GM10847 (cell line): ENCODE data around the gene C11orf86.

Source experiments
- POLR2A ChIP-seq: IDR thresholded peaks from 2 replicates; pipeline ENCODE4 v1.6.1; 2011; ENCODE audit not compliant: insufficient read length; ENCODE audit errors: extremely low read depth

The C11orf86 gene, protein sequence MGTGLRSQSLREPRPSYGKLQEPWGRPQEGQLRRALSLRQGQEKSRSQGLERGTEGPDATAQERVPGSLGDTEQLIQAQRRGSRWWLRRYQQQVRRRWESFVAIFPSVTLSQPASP

DNA sequence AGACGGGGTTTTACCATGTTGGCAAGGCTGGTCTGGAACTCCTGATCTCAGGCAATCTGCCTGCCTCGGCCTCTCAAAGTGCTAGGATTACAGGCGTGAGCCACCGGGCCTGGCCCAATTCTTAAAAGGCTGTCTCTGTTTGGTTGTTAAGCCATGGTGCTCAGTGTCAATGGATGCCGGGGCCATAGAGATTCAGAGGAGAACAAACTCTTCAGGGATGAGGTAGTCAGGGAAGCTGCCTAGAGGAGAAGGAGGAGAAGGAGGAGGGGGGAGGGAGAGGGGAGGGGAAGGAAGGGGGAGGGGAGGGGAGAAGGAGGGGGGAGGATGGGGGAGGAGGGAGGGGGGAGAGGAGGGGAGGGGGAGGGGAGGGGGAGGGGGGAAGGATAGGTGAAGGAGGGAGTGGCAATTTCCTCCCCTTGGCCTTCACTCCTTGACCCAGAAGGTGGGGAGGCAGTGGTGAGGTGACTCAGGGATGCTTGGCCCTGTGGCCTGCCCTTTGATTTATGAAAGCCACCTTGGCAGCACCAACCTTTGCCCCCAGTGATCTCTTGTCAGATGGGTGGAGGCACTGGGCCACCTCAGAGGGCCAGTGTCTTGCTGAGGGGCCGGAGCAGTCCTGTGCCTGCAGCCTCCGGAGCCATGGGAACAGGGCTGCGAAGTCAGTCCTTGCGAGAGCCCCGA is at the start of gene C11orf86:
Gene C11orf86 (plus strand): TSS at position 581 of the 681 bp plus-strand sequence. CDS start 59 bp downstream, at position 640.
- TF ChIP-seq POLR2A: no peak

DNA sequence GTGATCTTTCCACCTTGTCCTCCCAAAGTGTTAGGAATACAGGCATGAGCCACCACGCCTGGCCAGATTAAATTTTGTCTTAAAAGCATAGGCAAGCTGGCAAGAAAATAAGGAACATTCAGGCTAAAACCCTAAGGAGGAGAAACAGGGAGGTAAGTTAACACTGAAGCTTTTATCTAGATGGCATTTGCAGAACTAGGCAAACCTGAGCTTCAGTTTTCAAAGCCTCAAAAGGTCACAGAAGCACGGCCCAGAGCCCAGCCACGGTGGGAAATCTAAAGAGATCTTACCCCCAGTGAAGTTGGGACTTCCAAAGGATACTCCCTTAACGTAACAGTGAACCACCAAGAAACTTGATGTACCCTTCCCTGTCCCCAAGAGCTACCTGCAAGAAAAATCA is 45.4 kb upstream of the C11orf86 start:
- TF ChIP-seq POLR2A: no peak

DNA sequence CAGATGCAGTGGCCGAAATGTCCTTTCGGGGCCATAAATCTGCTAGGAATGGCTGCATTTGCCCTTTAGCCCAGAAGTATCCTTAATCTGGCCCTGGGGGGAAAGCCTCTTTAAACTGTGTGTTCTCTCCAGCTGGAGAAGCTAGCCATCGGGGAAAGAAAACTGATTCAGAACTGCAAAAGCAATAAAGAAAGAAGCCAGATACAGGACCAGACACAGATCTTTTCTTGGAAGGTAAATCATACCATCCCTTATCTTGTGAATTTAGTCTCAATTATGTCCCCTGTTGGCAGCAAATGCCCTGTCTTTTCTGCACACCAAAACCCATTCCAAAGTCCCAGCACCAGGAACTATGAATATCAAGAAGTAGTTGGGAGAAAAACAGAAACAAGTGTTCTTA is 42.6 kb upstream of the C11orf86 start:
- TF ChIP-seq POLR2A: no peak

DNA sequence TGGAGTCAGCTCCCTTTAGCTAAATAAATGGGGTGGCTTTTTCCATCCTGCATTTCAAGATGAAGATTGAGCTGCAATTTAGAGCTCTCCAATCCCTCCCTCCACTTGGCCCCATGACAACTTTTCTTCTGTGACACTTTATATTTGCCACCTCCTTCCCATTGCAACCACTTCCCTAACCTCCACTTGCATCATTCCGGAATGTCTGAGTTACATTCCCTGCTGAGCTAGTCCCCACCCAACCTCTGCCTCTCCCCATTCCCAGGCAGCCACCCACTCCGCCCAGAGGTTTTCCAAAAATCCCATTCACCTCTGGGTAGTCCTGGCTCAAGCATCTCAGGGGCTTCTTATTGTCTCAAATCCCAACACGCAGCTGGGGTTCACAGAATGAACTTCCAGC is 41.6 kb upstream of the C11orf86 start:
- no peak for TF ChIP-seq POLR2A

DNA sequence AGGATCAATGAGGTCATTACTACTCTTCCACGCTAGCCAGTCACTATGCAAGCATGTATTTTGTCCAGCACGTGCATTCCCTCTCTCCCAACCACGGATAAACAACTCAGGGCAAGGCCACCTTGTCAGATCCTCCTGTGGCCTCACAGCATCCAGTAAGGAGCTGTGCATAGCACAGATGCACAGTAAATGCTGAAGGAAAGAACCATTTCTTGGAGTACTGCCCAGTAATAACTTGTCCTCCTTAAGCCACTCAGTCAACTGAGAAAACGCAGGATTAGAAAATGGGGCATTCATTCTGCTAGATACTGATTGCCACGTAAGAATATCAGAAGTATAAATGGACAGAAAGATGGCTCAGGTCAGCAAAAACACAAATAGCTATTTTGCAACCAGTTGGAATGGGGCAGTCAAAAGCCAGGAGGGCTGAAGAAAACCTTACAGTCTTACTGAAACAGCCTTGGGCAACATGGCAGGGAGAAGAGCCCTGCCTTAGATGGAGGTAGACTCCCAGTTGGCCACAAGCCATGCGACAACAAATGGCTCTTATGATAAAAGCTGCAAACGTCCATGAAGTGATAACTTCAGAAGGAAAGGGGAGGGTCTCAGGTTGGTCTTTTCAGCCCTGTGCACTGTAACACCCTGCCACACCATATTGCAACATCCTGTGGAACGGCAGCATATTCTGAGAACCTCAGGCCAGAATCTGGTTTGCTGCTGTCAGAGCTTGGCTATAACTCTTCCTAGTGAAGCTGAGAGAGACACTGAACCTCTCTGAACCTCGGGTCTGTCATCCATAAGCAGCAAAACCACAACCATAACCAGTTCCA is 39.9 kb upstream of the C11orf86 start:
- TF ChIP-seq POLR2A: no peak

DNA sequence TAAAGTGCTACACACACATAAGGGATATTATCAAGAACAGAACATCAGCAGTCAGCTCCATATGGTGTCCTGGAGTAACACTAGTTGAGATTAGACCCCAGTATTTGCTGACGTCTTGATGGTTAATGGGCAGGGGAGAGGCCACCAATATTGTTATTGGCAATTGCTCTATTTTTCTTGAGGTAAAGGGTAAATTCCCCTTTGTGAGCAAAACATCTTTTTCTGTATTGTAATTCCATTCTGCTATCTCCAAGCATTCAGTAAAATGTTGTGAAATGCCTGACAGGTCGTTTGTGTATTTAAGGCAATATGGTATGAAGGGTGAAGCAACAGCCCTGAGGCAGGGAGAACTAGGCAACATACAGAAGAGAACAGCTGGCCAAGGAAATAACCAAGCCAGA is 38.8 kb upstream of the C11orf86 start:
- TF ChIP-seq POLR2A: no peak

DNA sequence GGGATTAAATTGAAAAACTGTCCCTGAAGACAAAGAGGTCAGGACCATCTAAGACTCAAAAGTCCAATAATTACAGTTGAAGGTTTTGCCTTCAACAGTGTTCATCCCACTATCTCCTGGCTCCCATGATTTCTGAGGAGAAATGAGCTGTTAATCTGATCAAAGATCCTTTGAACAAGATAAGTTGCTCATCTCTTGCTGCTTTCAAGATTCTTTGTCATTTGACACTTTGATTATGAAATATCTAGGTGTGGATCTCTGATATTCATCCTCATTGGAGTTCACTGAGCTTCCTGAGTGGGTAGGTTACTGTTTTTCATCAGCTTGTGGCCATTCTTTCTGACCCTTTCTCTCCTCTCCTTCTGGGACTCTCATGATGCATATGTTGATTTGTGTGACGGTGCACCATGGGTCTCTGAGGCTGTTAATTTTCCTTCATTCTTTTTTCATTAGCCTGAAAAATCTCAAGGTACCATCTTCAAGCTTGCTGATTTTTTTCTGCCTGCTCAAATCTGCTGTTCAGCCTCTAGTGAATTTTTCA is 37.8 kb upstream of the C11orf86 start:
- TF ChIP-seq POLR2A: no peak

DNA sequence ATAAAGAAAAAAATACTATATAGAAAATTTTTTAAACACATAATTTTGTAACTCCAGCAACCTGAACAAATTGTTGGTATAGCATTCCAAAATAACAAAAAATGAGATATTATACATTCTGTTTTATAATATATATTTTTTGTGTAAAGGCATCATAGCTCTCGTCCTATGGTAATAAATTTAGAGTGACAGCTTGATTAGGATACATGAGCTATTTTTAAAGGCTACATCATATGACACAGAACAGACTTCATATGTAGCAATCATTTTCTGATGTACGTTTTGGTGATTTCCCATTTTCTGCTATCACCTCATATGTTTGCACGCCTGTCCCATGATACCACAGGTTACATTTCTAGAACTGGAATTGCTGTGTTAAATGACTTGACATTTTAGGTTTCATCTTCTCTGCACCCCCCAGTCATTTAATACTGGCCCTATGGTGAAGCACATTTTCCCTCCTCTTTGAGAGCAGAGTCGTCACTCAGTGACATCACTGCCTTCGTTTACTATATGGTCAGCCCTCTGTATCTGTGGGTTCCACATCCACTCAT is 36.4 kb upstream of the C11orf86 start:
- no peak for TF ChIP-seq POLR2A

DNA sequence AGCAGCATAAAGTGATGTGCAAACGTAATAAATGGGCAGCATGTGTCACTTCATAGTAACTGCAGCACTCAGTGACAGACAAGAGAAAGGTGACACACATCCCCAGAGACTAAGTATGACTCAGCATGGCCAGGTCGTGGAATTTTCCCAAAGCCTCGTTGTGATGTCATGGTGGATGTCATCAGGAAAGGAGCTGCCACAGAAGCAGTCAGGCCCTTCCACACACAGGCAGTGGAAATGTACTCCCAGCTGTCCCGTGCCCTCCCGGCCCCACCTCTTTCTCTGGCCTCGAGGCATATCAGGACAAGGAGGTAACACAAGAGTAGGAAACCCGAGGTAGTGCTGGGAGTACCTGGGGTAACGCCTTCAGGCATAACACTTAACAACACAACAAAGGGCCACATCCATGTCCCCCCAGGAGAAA is 25.0 kb upstream of the C11orf86 start:
- no peak for TF ChIP-seq POLR2A

DNA sequence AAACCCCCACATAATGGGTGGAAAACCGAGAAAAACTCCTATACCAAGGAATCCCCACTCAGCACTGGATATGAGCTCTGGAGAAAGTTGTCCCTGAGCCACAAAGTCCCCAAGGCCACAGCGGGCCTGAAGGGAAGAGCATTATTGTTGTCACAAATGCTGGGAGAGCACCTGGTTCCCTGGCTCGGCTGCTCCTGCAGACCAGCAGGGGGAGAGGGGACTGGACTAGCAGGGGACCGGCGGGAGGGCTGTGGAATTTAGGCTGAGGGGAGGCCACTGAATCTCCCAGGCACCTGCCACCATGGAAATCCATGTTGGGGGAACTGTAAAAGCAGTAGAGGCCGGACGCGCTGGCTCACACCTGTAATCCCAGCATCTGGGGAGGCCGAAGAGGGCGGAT is 24.0 kb upstream of the C11orf86 start:
- no peak for TF ChIP-seq POLR2A

DNA sequence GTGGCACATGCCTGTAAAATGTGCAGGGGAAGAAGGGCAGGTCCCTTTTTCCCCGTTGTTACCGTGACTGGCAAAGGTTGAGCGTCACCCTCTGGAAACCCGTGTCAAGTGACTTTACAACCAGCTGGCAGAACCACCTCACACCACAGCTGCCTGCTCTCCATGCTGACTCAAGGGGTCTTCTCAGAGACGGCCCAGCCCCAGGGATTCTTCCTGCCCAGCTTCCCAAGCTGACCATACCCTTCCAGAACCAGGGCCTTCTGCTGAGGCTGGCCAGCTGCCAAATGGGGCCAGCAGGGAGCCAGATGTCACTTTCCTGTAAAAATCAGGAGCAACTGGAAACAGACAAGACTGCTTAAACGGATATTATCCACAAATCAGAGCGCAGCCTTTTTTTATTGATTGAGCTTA is 23.2 kb upstream of the C11orf86 start:
- no peak for TF ChIP-seq POLR2A

DNA sequence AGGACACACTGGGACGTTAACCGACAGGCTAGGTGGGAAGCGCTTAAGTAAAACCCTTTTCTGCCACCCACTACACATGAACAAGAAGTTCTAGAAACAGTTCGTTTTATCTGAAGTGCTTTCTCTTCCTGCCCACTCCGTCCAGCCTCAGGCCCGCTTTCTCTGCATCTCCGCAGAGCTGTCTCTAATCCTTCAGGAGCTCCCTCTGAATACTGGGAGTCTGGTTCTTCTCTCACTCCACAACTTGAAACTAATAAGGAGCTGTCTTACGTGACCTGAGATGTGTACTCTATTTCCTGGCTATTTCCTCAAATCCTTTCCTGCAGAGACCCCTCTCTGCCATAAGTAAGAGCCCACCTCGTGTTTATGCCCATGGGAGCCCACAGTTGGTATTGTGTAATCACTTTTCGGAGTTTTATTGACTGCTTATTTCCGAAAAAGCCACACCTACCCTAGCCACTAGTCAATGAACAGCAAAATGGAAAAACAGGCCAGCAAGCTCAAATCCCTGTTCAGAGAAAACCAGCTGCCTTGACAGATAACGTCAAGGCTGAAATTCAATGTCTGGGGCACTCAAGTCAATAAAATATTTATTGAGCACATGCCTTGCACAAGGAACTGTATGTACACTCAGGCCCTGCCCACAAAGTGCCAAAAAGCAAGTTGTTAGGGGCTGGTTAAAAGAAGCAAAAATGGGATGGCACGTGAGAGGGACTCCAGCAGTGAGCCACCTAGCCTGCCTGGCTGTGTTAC is 21.8 kb upstream of the C11orf86 start:
- no peak for TF ChIP-seq POLR2A

DNA sequence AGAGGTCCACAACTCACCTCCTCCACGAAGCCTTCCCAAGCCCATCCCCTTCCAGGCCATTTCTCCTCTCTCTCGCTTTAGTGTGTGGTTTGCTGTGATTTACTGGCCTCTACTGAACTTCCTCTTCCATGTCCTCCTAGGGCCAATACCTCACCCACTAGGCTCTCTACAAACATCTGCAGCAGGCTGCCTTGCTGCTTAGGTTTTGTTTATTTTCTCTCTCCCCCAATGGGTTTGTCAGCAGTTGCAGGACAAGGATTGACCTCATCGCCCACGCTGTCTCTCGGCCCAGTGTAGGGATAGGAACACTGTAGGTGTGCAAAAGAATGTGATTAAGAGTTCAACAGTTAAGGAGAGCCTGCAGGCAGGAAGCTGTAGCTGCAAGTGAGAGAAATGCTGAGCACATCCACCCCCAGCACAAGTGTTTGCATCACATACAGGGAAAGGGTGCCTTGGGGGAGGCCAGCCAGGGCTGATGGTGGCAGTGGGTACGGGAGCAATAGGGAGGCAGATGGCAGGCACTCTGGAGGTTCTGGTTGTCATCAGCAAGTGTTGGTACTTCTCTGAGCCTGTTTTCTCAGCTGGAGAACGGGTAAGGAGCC is 18.3 kb upstream of the C11orf86 start:
- TF ChIP-seq POLR2A: no peak

DNA sequence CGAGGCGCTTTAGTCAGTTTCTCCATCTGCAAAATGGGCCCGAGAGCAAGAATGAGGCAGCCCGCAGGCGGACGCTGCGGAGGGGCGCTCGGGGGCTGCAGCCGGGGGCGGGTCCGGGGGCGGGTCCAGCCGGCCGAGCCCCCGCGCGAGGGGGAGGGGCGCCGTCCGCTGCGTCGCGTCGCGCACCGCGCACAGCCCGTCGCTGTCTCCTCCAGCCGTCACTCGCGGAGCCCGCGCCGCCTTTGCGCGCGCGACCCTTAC is 17.2 kb upstream of the C11orf86 start:
- TF ChIP-seq POLR2A: no peak
